Neural crest cell (in vitro differentiated cells): ENCODE data around the gene BBOX1. TPM values are rescaled to one million over a fixed set of nuclear protein-coding genes. Genes with fewer than 3 reads are reported as not detected.
A peak's percentile ranks its signal among the peaks of the same experiment; 100 is the strongest.
"Not testable (repeated sequence)": the region's sequence is repeated elsewhere in the genome, so short reads cannot be mapped to it uniquely, and the experiment has no call there.

Experiments
- DNase-seq: peaks from one replicate; pipeline ENCODE4 v3.0.0; 2021; ENCODE audit warnings: low read depth, mixed read lengths, low spot score
- H3K27ac Mint-ChIP-seq: one replicate; pipeline ENCODE4 v1.8.0; 2021; ENCODE audit warnings: mild to moderate bottlenecking, mixed read lengths; ENCODE audit not compliant: unreplicated experiment
- H3K27me3 Mint-ChIP-seq: 2 replicates; pipeline ENCODE4 v1.8.0; 2021; ENCODE audit warnings: low read depth, mild to moderate bottlenecking, mixed read lengths
- H3K36me3 Mint-ChIP-seq: 2 replicates; pipeline ENCODE4 v1.8.0; 2021; ENCODE audit warnings: low read depth, mild to moderate bottlenecking, mixed read lengths
- H3K4me1 Mint-ChIP-seq: 2 replicates; pipeline ENCODE4 v1.8.0; 2021; ENCODE audit warnings: mixed read lengths
- H3K4me3 Mint-ChIP-seq: one replicate; pipeline ENCODE4 v1.8.0; 2021; ENCODE audit warnings: mild to moderate bottlenecking, mixed read lengths
- H3K9me3 Mint-ChIP-seq: 2 replicates; pipeline ENCODE4 v1.8.0; 2021; ENCODE audit warnings: mixed read lengths
- CTCF ChIP-seq: fragments of 200-600 bp; sonication (generic); conservative IDR thresholded peaks from 2 replicates; pipeline ENCODE4 v1.5.0; 2021; ENCODE audit warnings: antibody characterized with exemption, mild to moderate bottlenecking
- total RNA-seq: library from RNA; stranded (reverse); gene quantifications from 2 replicates; pipeline ENCODE4 v1.2.1, GENCODE V29; 2021

The BBOX1 gene
- total RNA-seq, 1 donor from 2014 or later: not detected

DNA sequence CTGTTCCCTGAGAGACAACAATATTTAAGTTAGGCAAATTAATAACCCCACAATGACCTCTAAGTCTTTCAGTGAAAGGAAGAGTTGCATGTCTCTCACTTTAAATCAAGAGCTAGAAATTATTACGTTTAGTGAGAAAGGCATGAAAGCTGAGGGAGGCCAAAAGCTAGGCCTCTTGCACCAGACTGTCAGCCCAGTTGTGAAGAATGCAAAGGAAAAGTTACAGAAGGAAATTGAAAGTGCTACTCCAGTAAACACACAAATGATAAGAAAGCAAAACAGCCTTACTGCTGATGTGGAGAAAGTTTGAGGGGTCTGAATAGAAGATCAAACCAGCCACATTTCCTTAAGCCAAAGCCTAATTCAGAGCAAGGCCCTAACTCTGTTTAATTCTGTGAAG lies 45.0 kb downstream of the BBOX1 start:
- Mint-ChIP-seq H3K36me3 (peaks cover 7% of the 10 kb centered on the region), H3K9me3 (peaks cover 7% of the 10 kb centered on the region), H3K4me1 (peaks cover 15% of the 10 kb centered on the region), H3K27ac (peak overlapping the region; percentile 85), H3K27me3 (no peaks in the 10 kb centered on the region), H3K4me3 (no peak overlapping the region)
- no peak for TF ChIP-seq CTCF
- no peak for DNase-seq

GRCh38 chr11:27087432-27087831 lies 46.8 kb downstream of the BBOX1 start:
- DNase-seq: no peak
- Mint-ChIP-seq H3K36me3 (peaks cover 7% of the 10 kb centered on the region), H3K4me3 (no peak overlapping the region), H3K9me3 (peaks cover 7% of the 10 kb centered on the region), H3K27ac (no peak overlapping the region), H3K4me1 (peaks cover 15% of the 10 kb centered on the region), H3K27me3 (no peaks in the 10 kb centered on the region)
- no peak for TF ChIP-seq CTCF

GRCh38 chr11:27088353-27088752 lies 47.7 kb downstream of the BBOX1 start:
- Mint-ChIP-seq H3K4me3 (no peak overlapping the region), H3K27me3 (no peaks in the 10 kb centered on the region), H3K4me1 (peaks cover 15% of the 10 kb centered on the region), H3K27ac (no peak overlapping the region), H3K36me3 (peaks cover 9% of the 10 kb centered on the region), H3K9me3 (peaks cover 7% of the 10 kb centered on the region)
- DNase-seq: no peak
- no peak for TF ChIP-seq CTCF

GRCh38 chr11:27089746-27090145 lies 49.1 kb downstream of the BBOX1 start:
- no peak for DNase-seq
- no peak for TF ChIP-seq CTCF
- Mint-ChIP-seq H3K36me3 (peaks cover 9% of the 10 kb centered on the region), H3K27me3 (no peaks in the 10 kb centered on the region), H3K9me3 (peaks cover 7% of the 10 kb centered on the region), H3K4me1 (peaks cover 8% of the 10 kb centered on the region), H3K27ac (no peak overlapping the region), H3K4me3 (no peak overlapping the region)

- not testable (repeated sequence) for H3K4me3 Mint-ChIP-seq, H3K27me3 Mint-ChIP-seq, H3K9me3 Mint-ChIP-seq, H3K4me1 Mint-ChIP-seq, DNase-seq
- Mint-ChIP-seq H3K36me3 (peaks cover 11% of the 10 kb centered on the region), H3K27ac (peak overlapping the region; percentile 16)
Measured at GRCh38 chr11:27090357-27090948, 49.8 kb downstream of the BBOX1 start.

GRCh38 chr11:27094120-27094519 lies 53.5 kb downstream of the BBOX1 start:
- no peak for TF ChIP-seq CTCF
- no peaks in the 10 kb centered on the region for H3K27me3 Mint-ChIP-seq
- peaks cover 12% of the 10 kb centered on the region for H3K36me3 Mint-ChIP-seq
- H3K9me3 Mint-ChIP-seq: peaks cover 10% of the 10 kb centered on the region
- no peaks in the 10 kb centered on the region for H3K4me1 Mint-ChIP-seq
- no peak for DNase-seq
- no peak overlapping the region for H3K4me3 Mint-ChIP-seq
- no peak overlapping the region for H3K27ac Mint-ChIP-seq
